ENCODE results near the gene CLSTN1. TPM values are rescaled to one million over a fixed set of nuclear protein-coding genes. Genes with fewer than 3 reads are reported as not detected.

The CLSTN1 gene
- total RNA-seq, 1 experiment from 2014 or later: 106 TPM

- no peak overlapping the region for H3K4me3 Mint-ChIP-seq (ENCODE audit: unreplicated experiment)
- H3K27ac Mint-ChIP-seq (ENCODE audit: low read depth, unreplicated experiment): no peak overlapping the region
- ChIA-PET CTCF (interaction anchor here (0.6 to 0.9 kb wide), 3 partner anchors 19 to 57 kb away, joined by 3 to 5 read pairs (median 3); no protein-coding TSS in a partner anchor), POLR2A (interaction anchor here (1.6 kb wide), 1 partner anchor 30 kb away, joined by 3 read pairs; no protein-coding TSS in a partner anchor)
- BruUV-seq (replicated peaks): no TSS peak
- no peaks in the 10 kb centered on the region for H3K36me3 Mint-ChIP-seq (ENCODE audit: insufficient read depth, unreplicated experiment)
- no peak for TF ChIP-seq CTCF (IDR thresholded peaks at IDR 0.05; ENCODE audit: unreplicated experiment)
- H3K9me3 Mint-ChIP-seq (ENCODE audit: unreplicated experiment): no peaks in the 10 kb centered on the region
- no peaks in the 10 kb centered on the region for H3K27me3 Mint-ChIP-seq (ENCODE audit: insufficient read depth, unreplicated experiment)
- intact Hi-C loops (cut with micrococcal nuclease): no loop called here
- DNase-seq (ENCODE audit: unreplicated experiment): no peak
- peaks cover 23% of the 10 kb centered on the region for H3K4me1 Mint-ChIP-seq (ENCODE audit: insufficient read depth, unreplicated experiment)
Observed at GRCh38 chr1:9701665-9702064, 122.1 kb downstream of the CLSTN1 start.

- CTCF ChIA-PET: interaction anchor here (0.7 kb wide), 1 partner anchor 117 kb away, joined by 3 read pairs; no protein-coding TSS in a partner anchor
- BruUV-seq (replicated peaks): no TSS peak
- Mint-ChIP-seq H3K27ac (ENCODE audit: low read depth, unreplicated experiment) (peak overlapping the region; percentile 19), H3K27me3 (ENCODE audit: insufficient read depth, unreplicated experiment) (no peaks in the 10 kb centered on the region), H3K4me1 (ENCODE audit: insufficient read depth, unreplicated experiment) (peaks cover 23% of the 10 kb centered on the region), H3K36me3 (ENCODE audit: insufficient read depth, unreplicated experiment) (no peaks in the 10 kb centered on the region), H3K9me3 (ENCODE audit: unreplicated experiment) (no peaks in the 10 kb centered on the region), H3K4me3 (ENCODE audit: unreplicated experiment) (no peak overlapping the region)
- intact Hi-C loops (cut with micrococcal nuclease): no loop called here
- POLR2A ChIA-PET: interaction anchor here (0.6 to 0.7 kb wide), 2 partner anchors 12 to 13 kb away, joined by 3 read pairs; no protein-coding TSS in a partner anchor
- peak; percentile 54 for DNase-seq (ENCODE audit: unreplicated experiment)
- no peak for TF ChIP-seq CTCF (IDR thresholded peaks at IDR 0.05; ENCODE audit: unreplicated experiment)
Observed at GRCh38 chr1:9700340-9700739, 123.4 kb downstream of the CLSTN1 start.

GRCh38 chr1:9699361-9699760, 124.4 kb downstream of the CLSTN1 start:
- H3K27ac Mint-ChIP-seq (ENCODE audit: low read depth, unreplicated experiment): no peak overlapping the region
- peak; percentile 38 for DNase-seq (ENCODE audit: unreplicated experiment)
- no peak overlapping the region for H3K4me3 Mint-ChIP-seq (ENCODE audit: unreplicated experiment)
- no peaks in the 10 kb centered on the region for H3K36me3 Mint-ChIP-seq (ENCODE audit: insufficient read depth, unreplicated experiment)
- H3K9me3 Mint-ChIP-seq (ENCODE audit: unreplicated experiment): no peaks in the 10 kb centered on the region
- no peak for TF ChIP-seq CTCF (IDR thresholded peaks at IDR 0.05; ENCODE audit: unreplicated experiment)
- H3K4me1 Mint-ChIP-seq (ENCODE audit: insufficient read depth, unreplicated experiment): peaks cover 23% of the 10 kb centered on the region
- CTCF ChIA-PET: no interaction called here
- BruUV-seq (replicated peaks): no TSS peak
- intact Hi-C loops (cut with micrococcal nuclease): no loop called here
- POLR2A ChIA-PET: no interaction called here
- no peaks in the 10 kb centered on the region for H3K27me3 Mint-ChIP-seq (ENCODE audit: insufficient read depth, unreplicated experiment)

- no TSS peak for BruUV-seq (replicated peaks)
- ChIA-PET CTCF (no interaction called here), POLR2A (interaction anchor here (0.5 kb wide), 1 partner anchor 158 kb away, joined by 3 read pairs; the partner anchor contains the start of gene SLC25A33)
- Mint-ChIP-seq H3K9me3 (ENCODE audit: unreplicated experiment) (no peaks in the 10 kb centered on the region), H3K27me3 (ENCODE audit: insufficient read depth, unreplicated experiment) (no peaks in the 10 kb centered on the region), H3K4me1 (ENCODE audit: insufficient read depth, unreplicated experiment) (peaks cover 23% of the 10 kb centered on the region), H3K27ac (ENCODE audit: low read depth, unreplicated experiment) (no peak overlapping the region), H3K36me3 (ENCODE audit: insufficient read depth, unreplicated experiment) (no peaks in the 10 kb centered on the region), H3K4me3 (ENCODE audit: unreplicated experiment) (no peak overlapping the region)
- DNase-seq (ENCODE audit: unreplicated experiment): no peak
- intact Hi-C loops (cut with micrococcal nuclease): no loop called here
- no peak for TF ChIP-seq CTCF (IDR thresholded peaks at IDR 0.05; ENCODE audit: unreplicated experiment)
Observed at GRCh38 chr1:9696793-9697192, 127.0 kb downstream of the CLSTN1 start.

All from MCF 10A (cell line).